Measurements from ENCODE around the gene CBX1. TPM values are rescaled to one million over a fixed set of nuclear protein-coding genes. Genes with fewer than 3 reads are reported as not detected.
A peak's percentile ranks its signal among the peaks of the same experiment; 100 is the strongest.

CBX1 gene
- total and polyA plus RNA-seq, 2 of the 8 experiments (the other 6 are each of a cell fraction or from before 2014, with no cell fraction given): 38.7 to 173 TPM

- TF ChIP-seq JUN (IDR thresholded peaks at IDR 0.05; ENCODE audit: low read depth, low read length) (no peak), RBBP5 (IDR thresholded peaks at IDR 0.05; ENCODE audit: borderline replicate concordance, low read depth, low read length) (0 out of 2 replicates have a peak, but pooled peaks have one; percentile 13), TCF12 (IDR thresholded peaks at IDR 0.05; ENCODE audit: low read depth, low read length) (no peak), CTBP2 (IDR thresholded peaks at IDR 0.05; ENCODE audit: borderline replicate concordance, insufficient read depth, insufficient read length, low read length) (no peak), SIRT6 (IDR thresholded peaks at IDR 0.05; ENCODE audit: low read length) (no peak), BACH1 (IDR thresholded peaks at IDR 0.05; ENCODE audit: low read length) (no peak), KDM5A (IDR thresholded peaks at IDR 0.05; ENCODE audit: low read length) (no peak), CTCF (IDR thresholded peaks at IDR 0.05; ENCODE audit: control extremely low read depth in 1 of 3, insufficient read depth in 1 of 3, low read depth in 1 of 3, low read length in 3 of 3) (no peak), ZNF274 (IDR thresholded peaks at IDR 0.05; ENCODE audit: borderline replicate concordance, extremely low read depth, low read length) (no peak), CBX8 (IDR thresholded peaks at IDR 0.05; ENCODE audit: borderline replicate concordance, low read depth, low read length) (no peak), CHD1 (IDR thresholded peaks at IDR 0.05; ENCODE audit: low read depth, low read length) (no peak), BRCA1 (IDR thresholded peaks at IDR 0.05; ENCODE audit: low read depth, low read length) (no peak), SUZ12 (IDR thresholded peaks at IDR 0.05; ENCODE audit: low read length) (peak; percentile 75; the same call in 1 of the 2 replicates), USF2 (IDR thresholded peaks at IDR 0.05; ENCODE audit: low read length) (no peak), GTF2F1 (IDR thresholded peaks at IDR 0.05; ENCODE audit: borderline replicate concordance, low read depth, low read length) (no peak), PHF8 (conservative IDR thresholded peaks at IDR 0.05; ENCODE audit: low read depth, low read length) (no peak), SIX5 (IDR thresholded peaks at IDR 0.05; ENCODE audit: low read depth, low read length) (no peak), GABPA (IDR thresholded peaks at IDR 0.05; ENCODE audit: borderline replicate concordance, insufficient read depth, low read length) (no peak; the same call in 1 of the 2 replicates), RXRA (IDR thresholded peaks at IDR 0.05; ENCODE audit: insufficient read depth, low read depth, low read length) (no peak), SRF (IDR thresholded peaks at IDR 0.05; ENCODE audit: low read depth, low read length) (no peak), TAF1 (IDR thresholded peaks at IDR 0.05; ENCODE audit: low read depth, low read length) (no peak)
Observed at GRCh38 chr17:48024149-48025039, 76.9 kb downstream of the CBX1 start (continued).
